HepG2 (cell line): ENCODE measurements around the gene PGPEP1. TPM values are rescaled to one million over a fixed set of nuclear protein-coding genes. Genes with fewer than 3 reads are reported as not detected.
A peak's percentile ranks its signal among the peaks of the same experiment; 100 is the strongest.

Experiments
- AKNA ChIP-seq: sonication (generic); formaldehyde crosslinking; IDR thresholded peaks from 2 replicates; pipeline ENCODE4 v1.4.0; 2020; ENCODE audit warnings: missing genetic modification reagents, borderline replicate concordance
- ARHGAP35 ChIP-seq: sonication (generic); formaldehyde crosslinking; IDR thresholded peaks from 2 replicates; pipeline ENCODE4 v1.9.0; 2022; ENCODE audit warnings: mild to moderate bottlenecking, inconsistent platforms, moderate library complexity, missing genetic modification reagents, borderline replicate concordance
- ASH2L ChIP-seq: fragments of 300-600, 200-600 bp; sonication (generic); IDR thresholded peaks from 2 replicates; pipeline ENCODE4 v1.7.0; 2017; ENCODE audit warnings: low read depth, mild to moderate bottlenecking, moderate library complexity, mixed read lengths, low read length; ENCODE audit not compliant: insufficient read length
- CC2D1A ChIP-seq: sonication (generic); formaldehyde crosslinking; IDR thresholded peaks from 2 replicates; pipeline ENCODE4 v1.8.1; 2023; ENCODE audit warnings: mild to moderate bottlenecking, missing genetic modification reagents
- CENPT ChIP-seq: sonication (generic); formaldehyde crosslinking; IDR thresholded peaks from 2 replicates; pipeline ENCODE4 v1.8.0; 2022; ENCODE audit warnings: low read depth, mild to moderate bottlenecking, moderate library complexity, missing genetic modification reagents
- HES4 ChIP-seq: sonication (generic); formaldehyde crosslinking; IDR thresholded peaks from 2 replicates; pipeline ENCODE4 v1.9.0; 2021; ENCODE audit warnings: mild to moderate bottlenecking, missing genetic modification reagents, borderline replicate concordance
- HNF4G ChIP-seq, 2 experiments: sonication (generic) in 1 of 2; formaldehyde crosslinking in 1 of 2; IDR thresholded peaks; 2 replicates each; pipeline versions ENCODE4 v1.4.0 to v1.6.1; 2011 to 2020; ENCODE audit warnings: borderline replicate concordance in 2 of 2, low read depth in 2 of 2, mild to moderate bottlenecking in 2 of 2, low read length in 1 of 2, missing genetic modification reagents in 1 of 2, moderate library complexity in 1 of 2
- HNRNPL ChIP-seq: fragments of 200-400 bp; formaldehyde crosslinking; IDR thresholded peaks from 2 replicates; pipeline ENCODE4 v1.6.1; 2017; ENCODE audit warnings: mild to moderate bottlenecking, low read depth, low read length
- NONO ChIP-seq, 2 experiments: fragments of 450-650 bp in 1 of 2; sonication (generic) in 1 of 2; formaldehyde crosslinking in 1 of 2; IDR thresholded peaks in 1 of 2; conservative IDR thresholded peaks in 1 of 2; 2 replicates each; pipeline versions ENCODE4 v1.6.1 to v1.8.0; 2017 to 2022; ENCODE audit warnings: mild to moderate bottlenecking in 1 of 2, missing genetic modification reagents in 1 of 2, moderate library complexity in 1 of 2
- REXO4 ChIP-seq: sonication (generic); formaldehyde crosslinking; IDR thresholded peaks from 2 replicates; pipeline ENCODE4 v1.8.0; 2022; ENCODE audit warnings: missing genetic modification reagents, mild to moderate bottlenecking, borderline replicate concordance
- SMC3 ChIP-seq: IDR thresholded peaks from 2 replicates; pipeline ENCODE4 v1.6.1; 2011; ENCODE audit warnings: low read length, improper control_type of control experiment
- ZBTB21 ChIP-seq: sonication (generic); formaldehyde crosslinking; IDR thresholded peaks from 2 replicates; pipeline ENCODE4 v1.4.0; 2020; ENCODE audit warnings: missing genetic modification reagents
- ZFP82 ChIP-seq: sonication (generic); formaldehyde crosslinking; IDR thresholded peaks from 2 replicates; pipeline ENCODE4 v1.5.1; 2020; ENCODE audit warnings: mild to moderate bottlenecking, missing genetic modification reagents, borderline replicate concordance
- ZKSCAN8 ChIP-seq: IDR thresholded peaks from 2 replicates; pipeline ENCODE4 v1.6.1; 2016; ENCODE audit warnings: borderline replicate concordance, missing genetic modification reagents, missing compliant biosample characterization
- ZNF121 ChIP-seq: sonication (generic); formaldehyde crosslinking; IDR thresholded peaks from 2 replicates; pipeline ENCODE4 v1.5.0; 2020; ENCODE audit warnings: mild to moderate bottlenecking, missing genetic modification reagents
- ZNF20 ChIP-seq: sonication (generic); formaldehyde crosslinking; IDR thresholded peaks from 2 replicates; pipeline ENCODE4 v1.4.0; 2020; ENCODE audit warnings: mild to moderate bottlenecking, moderate library complexity, missing genetic modification reagents
- ZNF253 ChIP-seq: sonication (generic); formaldehyde crosslinking; IDR thresholded peaks from 2 replicates; pipeline ENCODE4 v1.8.0; 2022; ENCODE audit warnings: mild to moderate bottlenecking, missing genetic modification reagents, borderline replicate concordance
- ZNF317 ChIP-seq: sonication (generic); formaldehyde crosslinking; IDR thresholded peaks from 2 replicates; pipeline ENCODE4 v1.5.0; 2020; ENCODE audit warnings: mild to moderate bottlenecking, missing genetic modification reagents
- ZNF367 ChIP-seq: sonication (generic); formaldehyde crosslinking; IDR thresholded peaks from 2 replicates; pipeline ENCODE4 v1.4.0; 2020; ENCODE audit warnings: missing genetic modification reagents, borderline replicate concordance
- ZNF570 ChIP-seq: sonication (generic); formaldehyde crosslinking; IDR thresholded peaks from 2 replicates; pipeline ENCODE4 v1.4.0; 2020; ENCODE audit warnings: mild to moderate bottlenecking, missing genetic modification reagents, borderline replicate concordance
- ZSCAN9 ChIP-seq: IDR thresholded peaks from 2 replicates; pipeline ENCODE4 v1.6.1; 2016; ENCODE audit warnings: borderline replicate concordance
- polyA plus RNA-seq, 8 experiments: library from polyadenylated mRNA; depleted of rRNA in 3 of 8; stranded (reverse) in 7 of 8; unstranded in 1 of 8; fragments of >200 nt; fragmentation: Illumina TruSeq in 4 of 8; extraction: Trizol in 4 of 8; gene quantifications; 2 replicates each; pipeline versions ENCODE4 v1.2.1 to v1.2.3, GENCODE V29; 2011 to 2016; ENCODE audit warnings: low read depth in 4 of 8, missing spikeins in 1 of 8, mixed read lengths in 1 of 8; ENCODE audit not compliant: insufficient read depth in 1 of 8
- total RNA-seq, 5 experiments: library from RNA; depleted of rRNA; stranded (reverse); fragments of >200 nt; fragmentation: Illumina TruSeq; extraction: Trizol; gene quantifications; 2 replicates each; pipeline ENCODE4 v1.2.3, GENCODE V29; 2016; ENCODE audit warnings: low read depth in 1 of 5
- TF ChIP-seq, protein P1 (sequence below): sonication (generic); formaldehyde crosslinking; IDR thresholded peaks from 2 replicates; pipeline ENCODE4 v1.8.0; 2022; ENCODE audit warnings: missing genetic modification reagents, low read depth, mild to moderate bottlenecking, borderline replicate concordance

PGPEP1 gene
- total and polyA plus RNA-seq, 2 of the 13 experiments (the other 11 are each of a cell fraction or from before 2014, with no cell fraction given) = 53.1 to 56.6 TPM

GRCh38 chr19:18304458-18305310 is 35.7 kb upstream of the PGPEP1 start (continued):
- TF ChIP-seq ZNF367 (no peak), ZNF253 (CRISPR knock-in tag) (no peak), ZNF121 (CRISPR knock-in tag) (0 out of 2 replicates have a peak, but pooled peaks have one; percentile 16), ZNF317 (CRISPR knock-in tag) (peak; percentile 55; the same call in 1 of the 2 replicates), CC2D1A (CRISPR knock-in tag) (no peak), AKNA (no peak), HNRNPL (peak; percentile 66; the same call in 1 of the 2 replicates), NONO (IDR thresholded peaks at IDR 0.05) (no peak), NONO (CRISPR knock-in tag; conservative IDR thresholded peaks at IDR 0.05) (peak; percentile 91), ARHGAP35 (CRISPR knock-in tag) (no peak; the same call in 1 of the 2 replicates), ZBTB21 (CRISPR knock-in tag) (no peak), SMC3 (no peak), ZNF570 (no peak), REXO4 (CRISPR knock-in tag) (no peak), ASH2L (peak; percentile 47), ZKSCAN8 (CRISPR knock-in tag) (0 out of 2 replicates have a peak, but pooled peaks have one; percentile 56), ZFP82 (peak; percentile 96), HNF4G (IDR thresholded peaks at IDR 0.05; ENCODE audit: borderline replicate concordance, low read depth, low read length) (peak; percentile 50; the same call in 1 of the 2 replicates), HNF4G (CRISPR knock-in tag; IDR thresholded peaks at IDR 0.05; ENCODE audit: borderline replicate concordance, low read depth) (no peak), ZSCAN9 (peak; percentile 17; the same call in 1 of the 2 replicates), ZNF20 (CRISPR knock-in tag) (no peak), CENPT (CRISPR knock-in tag) (no peak), HES4 (CRISPR knock-in tag) (0 out of 2 replicates have a peak, but pooled peaks have one; percentile 4)
- TF ChIP-seq, protein P1, sequence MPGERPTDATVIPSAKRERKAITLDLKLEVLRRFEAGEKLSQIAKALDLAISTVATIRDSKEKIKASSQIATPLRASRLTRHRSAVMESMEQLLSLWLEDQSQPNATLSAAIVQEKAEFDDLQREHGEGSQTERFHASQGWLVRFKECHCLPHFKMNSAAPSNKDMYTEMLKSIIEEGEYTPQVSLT = no peak
